GM12872 (cell line): ENCODE measurements around the gene PRICKLE2.

Experiments used
- CTCF ChIP-seq: IDR thresholded peaks from 3 replicates; pipeline ENCODE4 v1.5.1; 2011; ENCODE audit warnings: low read depth, mild to moderate bottlenecking, low read length, moderate library complexity; ENCODE audit not compliant: insufficient read depth

The PRICKLE2 gene

GRCh38 chr3:64111872-64112271 is 113.4 kb downstream of the PRICKLE2 start:
- TF ChIP-seq CTCF = no peak

- TF ChIP-seq CTCF = no peak
Observed at GRCh38 chr3:64111083-64111482, 114.2 kb downstream of the PRICKLE2 start.

GRCh38 chr3:64110071-64110470 is 115.2 kb downstream of the PRICKLE2 start:
- no peak for TF ChIP-seq CTCF

GRCh38 chr3:64109438-64109837 is 115.8 kb downstream of the PRICKLE2 start:
- no peak for TF ChIP-seq CTCF

- TF ChIP-seq CTCF = no peak
Observed at GRCh38 chr3:64108784-64109317, 116.4 kb downstream of the PRICKLE2 start.

GRCh38 chr3:64108231-64108630 is 117.0 kb downstream of the PRICKLE2 start:
- no peak for TF ChIP-seq CTCF

- TF ChIP-seq CTCF = no peak
Observed at GRCh38 chr3:64107190-64107589, 118.1 kb downstream of the PRICKLE2 start.

- no peak for TF ChIP-seq CTCF
Observed at GRCh38 chr3:64105816-64106215, 119.5 kb downstream of the PRICKLE2 start.
